NCI-H1105 (cell line): ENCODE data around the gene NACC2.

Experiments
- DNase-seq: peaks from one replicate; lab custom pipeline; 2025; lab: John Stamatoyannopoulos, UW

The NACC2 gene

DNA sequence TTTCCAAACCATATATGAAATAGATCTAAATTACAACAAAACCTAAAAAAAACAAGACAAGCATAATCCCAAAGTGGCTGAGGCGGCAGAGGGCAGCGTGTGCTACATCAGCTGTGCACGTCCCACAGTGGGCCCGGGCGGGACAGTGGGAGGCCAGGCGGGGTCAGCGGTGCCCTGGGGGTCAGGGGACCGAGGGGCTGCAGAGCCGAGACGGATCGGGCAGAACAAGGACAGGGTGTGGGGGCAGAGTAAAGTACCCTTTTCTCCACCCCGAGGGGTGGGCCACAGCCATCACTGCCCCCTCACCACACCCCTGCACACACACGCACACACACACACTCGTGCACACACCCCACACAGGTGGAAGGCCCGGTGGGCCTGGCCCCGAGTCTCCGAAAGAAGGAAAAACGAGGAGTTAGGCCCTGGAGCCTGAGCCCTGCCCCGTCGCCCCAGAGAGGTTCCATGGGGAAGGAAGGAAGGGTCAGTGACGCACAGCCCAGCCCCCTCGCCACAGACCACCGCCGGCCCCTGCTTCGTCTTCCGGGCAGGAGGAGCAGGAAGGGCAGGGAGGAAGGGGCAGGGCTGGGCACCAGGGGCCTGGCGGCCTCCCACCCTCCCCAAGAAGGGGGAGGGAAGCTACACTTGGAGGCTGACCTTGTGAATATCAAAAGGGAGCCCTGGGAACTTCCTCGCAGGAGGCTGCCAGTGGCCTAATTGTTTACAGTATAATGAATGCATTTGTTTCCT, 84.3 kb downstream of the NACC2 start:
- no peak for DNase-seq

DNA sequence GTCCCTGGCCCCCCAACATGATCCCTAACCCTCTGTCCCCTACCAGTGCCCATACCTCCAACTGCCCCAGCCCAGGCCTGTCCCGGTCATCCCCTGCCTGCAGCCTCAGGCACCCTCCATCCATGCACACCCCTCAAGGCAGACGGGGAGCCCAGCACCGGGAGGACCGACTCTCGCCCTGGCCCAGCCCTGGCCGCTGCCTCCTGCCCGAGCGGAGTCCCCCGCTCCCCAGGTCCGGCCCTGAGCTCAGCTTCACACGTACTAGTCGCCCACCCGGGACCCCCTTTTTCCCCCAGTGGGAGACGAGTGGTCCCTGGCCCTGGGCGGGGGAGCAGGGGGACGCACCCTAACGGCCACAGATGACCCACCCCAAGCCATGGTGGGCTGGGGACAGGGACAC, 84.9 kb downstream of the NACC2 start:
- DNase-seq = no peak

DNA sequence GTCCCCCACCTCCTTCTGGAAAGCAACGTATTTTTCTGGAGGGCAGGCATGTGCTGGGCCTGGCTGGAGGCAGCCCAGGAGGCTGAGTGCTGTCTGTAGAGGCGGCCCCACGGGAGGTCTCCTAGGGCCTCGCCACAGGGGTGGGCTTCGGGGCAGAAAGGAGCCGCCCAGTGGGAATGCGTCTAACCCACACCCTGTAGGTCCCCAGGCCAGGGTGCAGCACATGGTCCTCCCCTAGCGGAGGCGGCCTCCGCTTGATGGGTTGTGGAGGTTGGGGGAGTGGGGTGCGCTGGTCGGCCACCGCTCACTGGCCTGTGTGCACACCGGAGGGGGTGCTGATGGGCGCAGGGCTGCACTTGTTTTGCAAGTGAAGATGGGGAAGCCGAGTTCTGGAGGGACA, 85.6 kb downstream of the NACC2 start:
- DNase-seq = no peak

DNA sequence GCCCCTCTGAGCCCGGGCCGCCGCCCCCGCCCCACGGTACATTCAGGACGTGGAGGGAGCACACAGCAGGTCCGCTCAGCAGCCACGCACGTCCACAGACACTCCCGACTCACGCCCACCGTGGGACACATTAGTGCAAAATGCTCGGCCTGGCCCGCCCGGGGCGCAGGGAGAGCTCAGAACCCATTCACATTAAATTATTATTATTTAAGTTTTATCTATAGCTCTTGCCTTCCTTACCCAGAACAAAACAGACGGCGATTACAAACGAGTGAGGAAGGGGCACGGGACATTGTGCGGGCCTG, 86.4 kb downstream of the NACC2 start:
- DNase-seq = no peak

DNA sequence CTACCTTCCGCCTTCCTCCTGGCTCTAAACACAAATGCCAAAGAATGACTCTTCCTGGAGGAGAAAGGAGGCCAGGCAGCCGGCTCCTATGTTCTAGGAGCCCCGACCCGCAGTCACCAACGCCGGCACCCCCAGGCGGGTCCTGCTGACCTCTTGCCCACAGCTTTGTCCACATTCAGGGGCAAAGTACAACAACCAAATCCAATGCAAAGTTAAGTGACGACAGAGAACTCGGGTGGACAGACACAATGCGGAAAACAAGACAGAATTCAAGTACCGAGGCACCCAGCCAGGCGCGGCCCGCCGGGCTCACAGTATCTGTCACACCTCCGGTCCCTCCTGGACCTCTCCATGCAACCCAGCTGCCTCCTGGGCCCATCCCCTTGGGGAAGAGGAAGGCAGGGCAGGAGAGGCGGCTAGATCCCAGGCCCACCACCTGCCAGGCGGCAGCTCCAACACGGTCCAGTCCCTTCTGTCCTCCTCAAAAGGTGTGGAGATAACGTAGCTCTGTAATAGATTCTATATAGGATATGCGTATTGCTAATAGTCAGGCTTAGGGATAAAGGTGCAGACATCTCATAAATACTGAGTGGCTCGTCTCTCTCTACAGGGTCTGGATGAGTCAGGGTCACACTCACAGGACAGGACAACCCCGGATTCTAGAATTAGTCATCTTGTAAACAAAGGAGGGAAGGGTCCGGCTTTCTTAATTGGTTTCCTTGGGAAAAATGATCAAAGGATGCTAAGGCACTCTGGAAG, 87.0 kb downstream of the NACC2 start:
- no peak for DNase-seq

DNA sequence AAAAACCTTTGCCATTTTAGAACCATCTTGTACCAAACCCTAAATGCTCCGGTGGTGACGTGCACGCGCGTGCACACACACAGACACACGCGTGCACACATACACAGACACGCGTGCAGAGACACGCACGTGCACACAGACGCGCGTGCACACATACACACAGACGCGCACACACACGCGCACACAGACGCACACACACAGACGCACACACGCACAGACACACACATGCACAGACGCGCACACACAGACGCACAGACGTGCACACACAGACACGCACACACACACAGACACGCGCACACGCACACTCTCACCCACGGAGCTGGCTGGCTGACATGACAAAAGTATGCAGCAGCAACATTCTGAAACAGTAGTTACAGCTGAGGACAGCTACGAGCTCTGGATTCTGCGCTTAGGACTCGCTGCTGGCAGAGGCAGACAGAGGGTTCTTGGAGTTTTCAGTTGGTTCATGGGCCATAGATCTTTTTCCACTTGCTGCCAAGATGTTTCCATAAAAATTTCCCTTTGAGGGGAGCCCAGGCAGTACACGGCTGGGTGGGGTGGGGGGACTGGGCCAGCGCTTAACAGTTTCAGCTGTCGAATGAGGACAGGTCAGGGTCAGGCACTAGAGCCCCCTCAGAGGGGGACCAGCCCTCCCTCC, 87.7 kb downstream of the NACC2 start:
- no peak for DNase-seq

DNA sequence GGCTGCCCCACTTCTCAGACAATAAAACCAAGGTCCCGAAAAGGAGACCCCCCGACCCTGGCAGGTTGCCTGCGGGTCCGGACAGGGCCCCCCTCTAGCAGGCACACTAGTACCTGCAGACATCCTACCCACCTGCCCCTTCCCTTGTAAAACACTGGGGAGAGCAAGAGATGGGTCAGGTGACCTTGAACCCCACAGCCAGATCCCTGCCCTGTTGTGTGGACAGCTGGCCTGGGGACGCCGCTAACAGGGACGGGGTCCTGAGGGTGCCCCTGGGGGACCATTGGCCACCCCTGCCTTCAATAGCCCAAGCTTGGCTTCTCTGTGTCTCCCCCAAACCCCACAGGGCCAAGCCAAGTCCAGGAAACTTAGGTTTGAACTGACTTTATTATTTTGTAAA, 88.9 kb downstream of the NACC2 start:
- no peak for DNase-seq

DNA sequence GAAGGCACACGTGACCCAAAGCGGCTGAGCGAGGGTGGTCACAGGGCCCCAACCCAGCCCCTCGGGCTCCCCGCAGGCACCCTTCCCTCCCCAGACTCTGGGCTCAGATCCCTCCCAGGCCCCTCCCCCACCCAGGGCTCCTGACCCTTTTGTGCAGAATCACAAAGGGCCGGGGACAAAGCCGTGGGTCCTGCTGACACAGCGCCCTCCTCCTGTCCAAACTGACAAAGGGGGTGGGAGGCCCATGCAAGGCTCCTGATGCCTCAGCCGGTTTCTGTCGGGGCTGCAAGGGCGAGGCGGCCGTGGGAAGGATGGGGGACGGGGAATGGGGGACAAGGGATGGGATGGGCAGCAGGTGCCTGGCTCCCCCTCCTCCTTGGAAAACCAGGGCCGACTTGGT, 90.4 kb downstream of the NACC2 start:
- DNase-seq = no peak

DNA sequence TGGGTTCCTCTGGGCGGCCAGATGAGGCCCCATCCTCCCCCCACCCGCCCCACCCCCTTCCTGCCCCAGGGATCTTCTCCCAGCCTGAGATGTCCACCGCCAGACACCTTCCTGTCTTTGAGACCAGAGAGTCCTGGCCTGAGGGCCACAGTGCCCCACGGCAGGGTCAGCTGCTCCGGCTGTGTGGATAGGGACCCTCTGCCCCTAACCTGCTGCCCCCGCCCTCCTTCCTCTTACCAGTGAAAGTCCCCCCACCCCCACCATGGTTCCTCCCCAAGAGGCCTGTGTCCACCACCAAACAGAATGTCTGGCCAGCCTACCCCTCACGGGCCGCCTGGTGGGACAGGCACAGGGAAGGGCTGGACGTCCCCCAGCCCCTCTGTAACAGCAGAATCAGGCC, 90.9 kb downstream of the NACC2 start:
- DNase-seq = no peak

DNA sequence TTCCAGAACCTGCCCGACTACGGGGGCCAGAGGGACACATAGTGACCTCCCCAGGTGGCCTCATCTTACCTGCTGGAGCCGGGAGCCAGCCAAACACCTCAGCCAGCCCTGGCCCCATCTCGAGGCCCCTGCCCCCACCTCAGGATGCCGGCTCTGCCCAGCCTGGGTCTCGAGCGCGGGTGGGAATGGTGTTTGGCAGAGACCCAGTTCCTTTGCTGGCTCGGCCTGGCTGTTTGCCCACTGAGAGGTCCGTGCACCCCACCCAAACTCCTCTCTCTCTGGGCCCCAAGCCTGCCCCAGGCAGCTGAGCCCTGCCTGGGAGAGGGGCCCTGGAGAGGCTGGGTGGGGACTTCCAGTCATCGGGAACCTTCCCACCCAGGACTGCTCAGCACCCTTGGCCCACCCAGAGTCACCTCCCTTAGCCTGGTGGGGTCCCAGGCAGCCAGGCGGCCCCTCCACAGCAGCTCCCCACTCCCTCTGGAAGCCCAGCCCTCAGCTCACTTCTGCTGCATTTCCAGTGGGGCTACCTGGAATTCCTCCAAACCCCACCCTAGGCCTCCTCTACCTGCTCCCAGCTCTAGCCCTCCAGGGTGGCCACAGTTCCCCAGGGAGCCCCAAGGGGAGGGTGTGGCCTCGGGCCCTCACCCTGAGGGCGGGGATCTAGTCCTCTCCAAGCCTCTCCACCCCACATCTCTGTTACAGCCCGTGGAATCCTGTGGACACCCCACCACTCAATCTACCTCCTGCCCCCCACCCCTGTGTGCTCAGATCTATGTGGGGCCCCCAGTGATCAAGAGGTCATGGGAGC, 91.5 kb downstream of the NACC2 start:
- no peak for DNase-seq

DNA sequence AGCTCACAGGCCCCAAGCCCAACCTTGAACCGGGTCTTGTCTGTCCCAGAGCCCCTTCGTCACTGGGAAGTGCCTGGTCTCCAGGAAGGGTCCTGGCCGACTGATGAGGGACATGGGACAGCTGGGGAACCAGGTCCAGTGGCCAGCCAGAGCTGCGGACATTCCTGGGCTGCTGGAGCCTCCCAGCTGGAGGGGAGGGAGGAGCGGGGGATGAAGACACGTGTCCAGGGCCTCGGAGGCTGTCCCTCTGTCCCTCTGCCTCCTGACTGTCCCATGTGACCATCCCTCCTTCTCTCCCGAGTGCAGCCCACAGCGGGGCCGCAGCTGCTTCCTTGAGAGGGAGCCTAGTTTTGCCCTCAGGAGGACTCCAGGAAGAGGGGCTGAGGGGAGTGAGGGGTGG, 92.2 kb downstream of the NACC2 start:
- no peak for DNase-seq

DNA sequence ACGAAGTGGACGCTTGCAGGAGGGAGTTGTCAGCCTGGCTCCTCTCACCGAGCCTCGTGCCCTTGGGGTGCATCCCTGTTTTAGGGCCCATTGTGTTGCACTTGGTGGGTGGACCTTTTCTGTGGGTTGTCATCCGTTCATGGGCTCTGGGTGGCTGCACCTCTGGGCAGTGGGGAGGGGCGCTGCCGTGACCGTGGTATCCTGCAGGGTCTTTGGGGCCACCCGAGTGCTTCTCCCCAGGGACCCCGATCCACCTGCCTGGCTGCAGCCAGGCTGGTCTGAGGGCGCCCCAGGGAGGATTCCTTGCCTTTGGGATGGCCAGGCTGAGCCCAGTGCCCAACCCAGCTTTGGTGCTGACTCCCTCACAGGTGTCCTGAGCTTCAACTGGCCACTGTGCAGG, 92.9 kb downstream of the NACC2 start:
- no peak for DNase-seq

DNA sequence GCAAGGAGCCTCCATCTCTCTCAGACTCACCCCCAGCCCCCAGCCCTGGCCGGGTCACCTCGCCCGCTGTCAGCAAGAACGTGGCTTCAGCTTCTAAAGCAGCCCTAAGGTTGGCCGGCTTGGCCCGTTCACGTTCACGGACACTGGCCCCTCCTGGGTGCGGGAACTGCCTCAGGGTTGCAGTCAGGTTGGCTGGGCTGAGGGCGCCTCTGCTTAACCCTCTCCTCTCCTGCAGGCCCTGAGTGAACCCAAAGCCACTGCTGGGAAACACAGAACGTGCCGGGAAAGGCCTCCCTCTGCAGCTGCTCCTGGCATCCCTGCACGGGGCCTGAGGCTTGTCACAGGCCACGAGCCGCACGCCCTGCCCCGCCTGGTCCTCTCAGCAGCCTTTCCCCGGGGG, 93.9 kb downstream of the NACC2 start:
- DNase-seq = no peak

DNA sequence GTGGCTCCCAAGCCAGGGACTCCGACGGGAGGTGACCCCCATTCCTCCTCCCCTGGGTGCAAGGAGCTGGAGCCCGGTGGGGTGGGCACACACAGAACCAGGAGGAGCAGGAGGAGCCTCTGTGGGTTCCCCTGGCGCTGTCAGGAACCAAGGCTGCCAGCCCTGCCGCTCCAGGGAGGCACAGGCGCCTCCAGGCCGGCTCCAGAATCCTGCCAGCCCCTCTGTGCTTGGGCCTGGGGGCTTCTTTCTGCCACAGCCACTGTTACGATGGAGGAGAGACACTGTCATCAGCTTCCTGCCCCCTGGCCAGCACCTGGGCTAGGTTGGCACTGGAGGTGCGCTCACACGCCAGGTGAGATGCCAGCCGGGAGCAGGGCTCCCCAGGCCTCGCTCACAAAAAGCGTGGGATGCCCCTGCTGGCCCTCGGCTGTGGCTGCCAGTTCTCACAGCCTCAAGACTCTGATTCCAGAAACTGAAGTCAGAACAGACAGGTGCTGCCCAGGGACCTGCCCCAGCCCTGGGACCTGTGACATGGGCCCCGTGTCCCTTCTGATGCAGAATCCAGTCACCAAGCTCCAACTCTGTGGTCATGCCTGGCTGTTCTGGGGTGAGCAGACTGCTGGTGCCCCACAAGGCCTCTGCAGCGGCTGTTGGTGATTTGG, 96.5 kb downstream of the NACC2 start:
- no peak for DNase-seq

DNA sequence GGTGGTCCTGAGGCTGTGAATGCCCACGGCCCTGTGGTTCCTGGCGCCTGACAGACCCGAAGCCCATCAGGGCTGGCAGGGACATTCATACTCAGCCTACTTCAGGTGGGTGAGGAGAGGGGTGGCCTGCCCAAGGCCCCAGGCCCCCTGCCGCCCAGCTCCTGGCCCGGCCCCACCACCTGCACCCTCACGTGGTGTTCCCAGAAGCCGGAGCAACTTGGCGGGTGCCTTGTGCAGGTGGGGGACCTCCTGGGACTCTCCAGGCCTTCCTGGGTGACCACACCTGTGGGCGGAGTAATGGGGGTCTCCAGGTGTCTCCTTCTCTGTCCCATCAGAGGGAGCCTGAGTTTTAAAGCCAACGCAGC, 97.1 kb downstream of the NACC2 start:
- no peak for DNase-seq

DNA sequence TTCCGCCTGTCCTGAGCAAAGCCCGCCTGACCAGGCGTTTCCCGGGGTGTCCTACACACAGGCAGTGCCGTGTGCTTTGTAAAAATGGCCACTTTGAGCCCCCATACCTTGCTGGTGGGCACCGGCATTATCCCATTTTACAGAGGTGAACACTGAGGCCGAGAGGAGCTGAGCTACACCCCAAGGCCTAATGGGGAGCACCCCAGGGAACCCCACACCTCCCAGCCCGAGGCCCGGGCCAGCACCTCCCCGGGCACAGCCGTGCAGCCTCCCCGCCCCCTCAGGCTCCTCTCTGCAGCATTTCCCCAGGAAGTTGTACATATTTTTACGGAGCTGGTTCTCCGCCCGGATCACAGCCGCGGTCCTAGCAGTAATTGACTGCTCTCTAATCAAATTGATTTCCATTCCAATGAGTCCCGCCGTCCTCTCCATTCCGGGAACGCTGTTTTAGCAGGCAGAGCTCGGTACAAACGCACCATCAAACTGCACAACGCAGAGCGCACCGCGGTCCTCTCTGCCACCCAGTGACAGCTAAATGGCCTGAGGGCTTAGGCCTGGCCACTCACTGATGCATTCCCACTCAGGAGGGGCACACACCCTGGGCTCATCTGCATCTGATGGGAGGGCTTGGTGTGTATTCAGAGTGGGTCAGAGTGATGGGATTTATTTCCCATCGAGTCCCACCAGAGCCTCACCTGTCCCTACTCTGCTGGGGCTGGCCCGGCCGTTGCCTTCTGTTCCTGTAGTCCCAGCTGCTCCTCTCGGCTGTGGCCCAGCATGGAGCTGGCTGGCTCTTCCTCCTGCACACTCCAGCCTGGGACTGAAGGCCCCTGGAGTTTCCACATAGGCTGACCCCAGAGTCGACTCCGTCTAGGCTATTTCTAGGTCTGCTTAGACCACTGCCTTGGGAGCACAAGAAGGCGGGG, 97.7 kb downstream of the NACC2 start:
- DNase-seq = no peak

DNA sequence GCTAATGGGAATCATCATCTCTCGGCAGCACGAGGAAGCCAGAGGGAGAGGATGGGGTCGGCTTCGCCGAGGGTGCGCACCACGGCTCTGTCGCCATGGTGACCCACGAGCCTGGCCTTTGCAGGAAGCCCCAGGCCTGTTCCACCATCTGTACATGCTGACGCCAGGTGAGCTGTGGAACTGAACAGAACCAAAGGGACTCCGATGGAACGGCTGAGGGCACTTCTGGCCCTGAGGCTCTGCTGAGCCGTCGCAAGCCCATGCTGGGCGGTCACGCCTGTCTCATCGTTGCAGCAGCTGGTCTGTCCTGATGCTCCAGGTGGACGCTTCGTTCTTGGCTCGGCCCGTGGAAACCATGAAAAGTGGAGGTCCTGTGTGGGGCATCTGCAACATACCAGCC, 99.3 kb downstream of the NACC2 start:
- DNase-seq = no peak

DNA sequence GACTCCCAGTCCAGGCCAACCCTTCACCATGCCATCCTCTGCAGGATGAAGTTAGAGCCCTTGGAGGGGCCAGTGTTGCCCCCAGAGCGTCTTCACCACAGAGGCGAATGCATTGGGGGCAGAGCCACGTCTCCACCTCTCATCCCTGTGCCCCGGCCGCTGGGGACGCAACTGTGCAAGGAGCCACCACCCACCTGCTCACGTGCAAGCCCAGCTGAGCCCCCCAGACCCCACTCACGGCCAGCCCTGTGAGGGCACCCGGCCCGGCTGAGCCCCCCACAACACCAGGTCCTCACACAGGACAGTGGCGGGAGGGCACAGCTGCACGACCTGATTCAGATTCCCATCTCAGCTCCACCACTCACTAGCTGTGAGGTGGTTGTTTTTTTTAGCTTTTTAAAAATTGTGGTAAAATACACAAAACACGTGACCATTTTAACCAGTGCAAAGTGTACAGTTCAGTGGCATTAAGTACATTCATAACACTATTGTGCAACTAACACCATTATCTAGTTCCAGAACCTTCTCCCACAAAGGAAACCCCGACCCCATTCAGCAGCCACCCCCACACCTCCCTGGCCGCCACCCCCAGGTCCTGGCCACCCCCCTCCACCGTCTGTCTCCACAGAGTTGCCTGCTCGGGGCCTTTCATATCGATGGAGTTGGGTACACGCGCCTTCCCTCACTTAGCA, 100.4 kb downstream of the NACC2 start:
- no peak for DNase-seq

DNA sequence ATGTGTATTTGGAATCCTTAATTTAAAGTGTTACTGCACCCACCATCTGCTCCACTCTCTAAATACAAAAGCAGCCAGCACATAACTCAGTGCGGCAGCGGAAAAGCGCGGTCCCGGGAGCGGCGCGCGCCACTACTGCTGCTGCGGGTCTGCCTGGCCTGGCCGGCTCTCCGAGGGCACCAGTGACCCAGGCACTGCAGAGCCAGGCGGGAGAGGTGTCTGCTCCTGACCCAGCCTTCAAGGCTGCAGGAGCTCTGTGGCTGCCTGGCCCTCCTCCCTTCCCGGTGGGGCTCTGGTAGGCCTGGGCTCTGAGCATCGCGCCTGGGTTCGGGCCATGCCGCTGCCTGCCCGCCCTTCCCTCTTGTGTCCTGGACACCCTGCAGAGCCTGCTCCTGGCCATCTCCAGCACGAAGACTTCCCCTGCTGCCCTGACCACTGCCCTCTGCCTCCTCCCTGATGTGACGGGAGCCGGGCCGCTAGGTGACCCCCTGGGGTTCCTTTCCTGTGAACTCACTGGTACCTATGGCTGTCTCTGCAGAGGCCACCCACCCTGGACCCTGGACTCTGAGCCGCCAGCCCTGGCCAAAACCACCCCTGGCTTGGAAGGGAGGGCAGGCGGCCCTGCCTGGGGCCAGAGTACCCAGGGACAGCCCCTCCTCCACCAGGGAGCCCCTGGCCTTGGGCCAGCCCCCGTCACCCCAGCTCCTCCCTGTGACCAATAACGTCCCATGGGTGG, 101.2 kb downstream of the NACC2 start:
- DNase-seq = no peak

DNA sequence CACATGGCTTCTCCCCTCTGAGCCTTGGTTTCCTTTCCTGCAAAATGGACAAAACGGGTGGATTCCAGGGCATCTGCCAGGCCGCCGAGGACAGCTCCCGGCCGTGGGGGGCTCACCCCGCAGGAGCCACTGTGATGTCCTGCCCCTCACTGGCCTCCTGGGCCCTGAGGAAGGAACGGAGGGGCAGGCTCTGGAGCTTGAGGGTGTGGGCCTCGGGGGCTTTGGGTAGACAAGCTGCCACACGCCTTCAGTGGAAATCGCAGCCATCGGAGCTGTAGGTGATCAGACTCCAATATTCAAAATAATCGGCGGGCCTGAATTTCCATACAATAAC, 101.7 kb downstream of the NACC2 start:
- DNase-seq = no peak
